ENCODE measurements around the gene MYO7B. TPM values are rescaled to one million over a fixed set of nuclear protein-coding genes. Genes with fewer than 3 reads are reported as not detected.

Gene MYO7B
- total RNA-seq, 1 donor from 2014 or later, result 1.3 TPM

DNA sequence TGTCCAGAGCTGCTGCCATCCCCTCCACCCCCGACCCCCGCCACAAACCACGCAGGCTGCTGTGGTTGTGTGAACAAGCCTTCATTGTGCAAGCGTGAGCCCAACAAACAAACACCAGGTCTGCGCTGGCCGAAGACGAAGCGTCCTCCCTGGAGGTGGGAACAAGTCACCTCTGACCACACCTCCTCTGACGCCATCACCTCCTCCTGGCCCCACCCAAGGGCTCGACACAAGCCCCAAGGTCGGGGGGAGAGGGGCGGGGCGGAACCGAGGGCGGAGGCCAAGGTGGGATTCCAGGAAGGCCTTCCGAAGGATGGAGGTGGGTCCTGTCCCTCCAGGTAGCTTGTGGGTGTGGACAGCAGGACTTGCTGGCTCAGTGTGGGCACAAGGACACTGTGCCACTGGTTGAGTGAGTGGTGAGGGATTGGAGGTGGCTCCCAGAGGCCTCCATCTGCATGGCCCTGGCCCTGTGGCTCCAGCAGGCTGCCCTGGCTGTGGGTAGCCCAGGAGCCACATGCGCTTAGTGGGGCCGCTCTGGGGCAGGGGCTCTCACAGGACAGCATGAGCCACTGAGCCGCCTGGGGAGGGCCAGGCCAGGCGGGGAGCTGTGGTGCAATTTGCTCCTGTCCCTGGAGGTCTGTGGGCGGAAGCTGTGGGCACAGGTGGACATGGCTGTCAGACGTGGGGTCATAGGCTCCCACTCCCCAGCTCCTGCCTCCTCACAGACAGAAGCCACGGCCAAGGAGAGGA, 103.1 kb downstream of the MYO7B start:
- Histone ChIP-seq H3K27ac (peak overlapping the region; percentile 87 to 90), H3K4me3 (no peak overlapping the region), H3K27me3 (no peaks in the 10 kb centered on the region), H3K36me3 (peaks cover 39 to 49% of the 10 kb centered on the region in 2 donors), H3K9me3 (no peaks in the 10 kb centered on the region), H3K4me1 (peaks cover 16 to 28% of the 10 kb centered on the region in 2 donors)
- TF ChIP-seq, protein P1, sequence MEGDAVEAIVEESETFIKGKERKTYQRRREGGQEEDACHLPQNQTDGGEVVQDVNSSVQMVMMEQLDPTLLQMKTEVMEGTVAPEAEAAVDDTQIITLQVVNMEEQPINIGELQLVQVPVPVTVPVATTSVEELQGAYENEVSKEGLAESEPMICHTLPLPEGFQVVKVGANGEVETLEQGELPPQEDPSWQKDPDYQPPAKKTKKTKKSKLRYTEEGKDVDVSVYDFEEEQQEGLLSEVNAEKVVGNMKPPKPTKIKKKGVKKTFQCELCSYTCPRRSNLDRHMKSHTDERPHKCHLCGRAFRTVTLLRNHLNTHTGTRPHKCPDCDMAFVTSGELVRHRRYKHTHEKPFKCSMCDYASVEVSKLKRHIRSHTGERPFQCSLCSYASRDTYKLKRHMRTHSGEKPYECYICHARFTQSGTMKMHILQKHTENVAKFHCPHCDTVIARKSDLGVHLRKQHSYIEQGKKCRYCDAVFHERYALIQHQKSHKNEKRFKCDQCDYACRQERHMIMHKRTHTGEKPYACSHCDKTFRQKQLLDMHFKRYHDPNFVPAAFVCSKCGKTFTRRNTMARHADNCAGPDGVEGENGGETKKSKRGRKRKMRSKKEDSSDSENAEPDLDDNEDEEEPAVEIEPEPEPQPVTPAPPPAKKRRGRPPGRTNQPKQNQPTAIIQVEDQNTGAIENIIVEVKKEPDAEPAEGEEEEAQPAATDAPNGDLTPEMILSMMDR (IDR thresholded peaks at IDR 0.05), result no peak
- intact Hi-C loops (cut with DNase I), result loop anchor here (2.0 to 5.0 kb wide), 4 partner anchors 34 to 111 kb away; partner anchors contain the start of gene IWS1
- DNase-seq (ENCODE audit: low spot score in 2 of 2), result no peak

GRCh38 chr2:127639111-127639474, 103.6 kb downstream of the MYO7B start:
- intact Hi-C loops (cut with DNase I), result loop anchor here (2.0 to 5.0 kb wide), 4 partner anchors 33 to 112 kb away; partner anchors contain the start of gene IWS1

DNA sequence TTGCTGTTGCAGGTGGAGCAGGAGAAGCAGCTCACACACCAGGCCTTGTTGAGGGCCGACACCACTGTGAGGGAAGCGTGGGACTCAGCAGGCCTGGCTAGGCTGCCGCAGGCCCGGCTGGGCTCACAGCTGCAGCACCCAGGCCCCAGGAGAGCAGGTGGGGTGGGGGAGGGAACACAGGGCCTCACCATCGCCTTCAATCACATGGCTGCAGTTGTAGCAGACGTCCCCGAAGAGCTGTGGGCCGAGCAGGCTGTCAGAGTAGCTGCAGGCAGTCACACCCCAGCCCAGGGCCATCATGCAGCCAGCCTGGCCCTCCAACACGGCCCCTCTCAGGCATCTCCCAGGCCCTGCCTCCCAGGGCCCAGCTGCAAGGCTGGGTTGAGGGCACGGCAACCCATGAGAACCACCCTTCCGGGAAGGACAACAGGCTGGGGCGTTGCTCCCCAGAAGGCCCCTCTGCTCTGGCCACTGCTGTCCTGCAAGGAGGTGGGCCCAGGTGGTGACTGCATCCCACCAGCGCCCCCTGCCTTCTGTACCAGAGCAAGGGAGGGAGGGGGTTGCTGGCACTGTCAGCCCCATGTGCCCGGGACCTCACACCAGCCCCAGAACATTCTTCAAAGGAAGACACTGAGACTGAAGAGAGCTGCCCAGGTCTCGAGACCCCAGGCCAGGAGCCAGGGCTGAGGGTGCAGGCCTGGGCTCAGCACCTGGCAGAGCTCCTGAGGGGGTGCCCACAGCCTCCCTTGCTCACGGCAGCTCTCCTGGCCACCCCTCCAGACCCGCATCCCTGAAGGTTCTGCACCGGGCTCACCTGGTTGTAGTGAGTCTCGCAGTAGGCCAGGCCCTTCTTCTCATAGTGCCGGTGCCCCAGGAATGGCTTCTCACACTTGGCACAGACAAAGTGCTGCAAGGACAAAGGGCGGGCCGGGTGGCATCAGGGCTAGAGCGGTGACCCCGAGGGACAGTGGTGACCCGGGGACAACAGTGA, 104.9 kb downstream of the MYO7B start:
- Histone ChIP-seq H3K4me3 (no peak overlapping the region), H3K27ac (peak overlapping the region; percentile 67 to 87), H3K9me3 (no peaks in the 10 kb centered on the region), H3K36me3 (peaks cover 39 to 59% of the 10 kb centered on the region in 2 donors), H3K4me1 (peaks cover 7 to 17% of the 10 kb centered on the region in 2 donors), H3K27me3 (no peaks in the 10 kb centered on the region)
- intact Hi-C loops (cut with DNase I), result no loop called here
- TF ChIP-seq, protein P1 (IDR thresholded peaks at IDR 0.05), result peak in 2 of 3 experiments; percentile 7 to 9
- no peak for DNase-seq (ENCODE audit: low spot score in 2 of 2)

More at GRCh38 chr2:127639111-127639474, 103.6 kb downstream of the MYO7B start:
- Histone ChIP-seq H3K4me1 (peaks cover 12 to 23% of the 10 kb centered on the region in 2 donors), H3K36me3 (peaks cover 39 to 53% of the 10 kb centered on the region in 2 donors), H3K4me3 (no peak overlapping the region), H3K9me3 (no peaks in the 10 kb centered on the region), H3K27ac (peak overlapping the region; percentile 87 to 90), H3K27me3 (no peaks in the 10 kb centered on the region)
- no peak for DNase-seq (ENCODE audit: low spot score in 2 of 2)
- TF ChIP-seq, protein P1 (IDR thresholded peaks at IDR 0.05), result no peak

- no peak for DNase-seq (ENCODE audit: low spot score in 2 of 2)
- Histone ChIP-seq H3K4me3 (no peak overlapping the region), H3K4me1 (peaks cover 7 to 17% of the 10 kb centered on the region in 2 donors), H3K27me3 (no peaks in the 10 kb centered on the region), H3K36me3 (peaks cover 39 to 60% of the 10 kb centered on the region in 2 donors), H3K9me3 (no peaks in the 10 kb centered on the region), H3K27ac (peak overlapping the region; percentile 11 to 56)
- intact Hi-C loops (cut with DNase I), result no loop called here
- TF ChIP-seq, protein P1 (IDR thresholded peaks at IDR 0.05), result no peak
Measured at GRCh38 chr2:127641133-127641532, 105.7 kb downstream of the MYO7B start.

DNA sequence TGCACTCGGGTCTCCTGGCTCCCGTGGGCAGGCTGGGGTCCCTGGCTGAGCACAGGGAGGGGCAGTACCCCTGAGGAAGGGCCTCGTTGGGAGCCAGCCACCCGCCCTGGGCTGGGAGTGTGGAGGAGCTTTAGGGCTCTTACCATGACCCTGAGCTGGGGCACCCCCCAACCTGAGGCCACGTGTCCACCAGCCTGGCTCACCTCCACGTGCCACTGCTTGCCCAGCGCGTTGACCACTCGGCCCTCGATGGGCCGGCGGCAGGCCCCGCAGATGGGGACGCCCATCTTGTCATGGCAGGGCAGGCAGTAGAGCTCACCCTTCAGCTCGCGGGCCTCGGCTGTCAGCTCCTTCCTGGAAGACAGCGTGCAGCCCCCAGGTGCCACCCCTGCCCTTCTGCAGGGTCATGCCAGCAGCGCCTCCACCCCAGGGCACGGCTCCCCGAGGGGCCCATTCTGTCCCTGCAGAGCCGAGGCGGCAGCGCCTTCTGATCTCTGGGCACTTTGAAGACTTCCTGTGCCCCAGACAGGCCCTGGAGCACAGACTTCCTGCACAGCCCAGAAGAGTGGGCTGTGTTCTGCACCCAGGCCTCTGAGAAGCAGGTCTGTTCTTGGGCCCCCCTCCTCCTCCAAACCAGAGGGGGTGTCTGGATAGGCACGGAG, 106.5 kb downstream of the MYO7B start:
- Histone ChIP-seq H3K27ac (peak overlapping the region; percentile 11 to 56), H3K9me3 (no peaks in the 10 kb centered on the region), H3K27me3 (no peaks in the 10 kb centered on the region), H3K4me3 (no peak overlapping the region), H3K4me1 (peaks cover 11 to 21% of the 10 kb centered on the region in 2 donors), H3K36me3 (peaks cover 39 to 63% of the 10 kb centered on the region in 2 donors)
- TF ChIP-seq, protein P1 (IDR thresholded peaks at IDR 0.05), result no peak
- no peak for DNase-seq (ENCODE audit: low spot score in 2 of 2)
- intact Hi-C loops (cut with DNase I), result no loop called here
